ENCODE data around the gene YBEY. TPM values are rescaled to one million over a fixed set of nuclear protein-coding genes. Genes with fewer than 3 reads are reported as not detected.

The YBEY gene
- polyA plus RNA-seq, 1 donor (not counting 4 experiments of a cell fraction or from before 2014, with no cell fraction given) = 23.5 TPM

DNA sequence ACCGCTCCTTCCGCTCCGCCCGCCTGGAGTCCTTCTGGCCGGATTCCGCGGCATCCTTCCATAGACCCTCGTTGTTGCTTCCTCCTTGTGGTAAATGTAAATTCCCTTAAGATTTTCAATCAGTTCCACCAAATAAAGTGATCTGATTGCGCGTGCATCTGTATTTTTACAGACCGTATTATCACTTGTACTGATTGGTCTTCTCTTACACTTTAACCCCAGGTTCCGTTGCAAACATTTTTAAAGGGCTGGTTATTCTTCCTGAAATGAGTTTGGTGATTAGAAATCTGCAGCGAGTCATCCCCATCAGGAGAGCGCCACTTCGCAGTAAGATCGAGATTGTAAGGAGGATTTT, 483 bp downstream of the YBEY start:
- peak overlapping the region; percentile 51 to 84 (median 62) for H3K4me3 ChIP-seq (ENCODE audit: control insufficient read depth in 2 of 3, extremely low read depth in 1 of 3, insufficient read depth in 2 of 3, low read depth in 1 of 3, low read length in 3 of 3)
- H4K20me1 ChIP-seq (ENCODE audit: control insufficient read depth, extremely low read depth, insufficient read depth, low read length) = no peaks in the 10 kb centered on the region
- peaks cover 43% of the 10 kb centered on the region for H3K79me2 ChIP-seq (ENCODE audit: control insufficient read depth, insufficient read depth, low read length)
- peaks cover 6 to 21% of the 10 kb centered on the region in 2 experiments for H3K36me3 ChIP-seq (ENCODE audit: control insufficient read depth in 2 of 2, extremely low read depth in 1 of 2, insufficient read depth in 2 of 2, low read length in 2 of 2)
- peak overlapping the region; percentile 72 for H3K27ac ChIP-seq (ENCODE audit: control insufficient read depth, insufficient read depth, low read length)
- H3K9ac ChIP-seq (ENCODE audit: control insufficient read depth, extremely low read depth, insufficient read depth, low read length) = peak overlapping the region; percentile 89
- no peak for TF ChIP-seq EZH2 (IDR thresholded peaks at IDR 0.05; ENCODE audit: low read length)
- TF ChIP-seq, protein P1, sequence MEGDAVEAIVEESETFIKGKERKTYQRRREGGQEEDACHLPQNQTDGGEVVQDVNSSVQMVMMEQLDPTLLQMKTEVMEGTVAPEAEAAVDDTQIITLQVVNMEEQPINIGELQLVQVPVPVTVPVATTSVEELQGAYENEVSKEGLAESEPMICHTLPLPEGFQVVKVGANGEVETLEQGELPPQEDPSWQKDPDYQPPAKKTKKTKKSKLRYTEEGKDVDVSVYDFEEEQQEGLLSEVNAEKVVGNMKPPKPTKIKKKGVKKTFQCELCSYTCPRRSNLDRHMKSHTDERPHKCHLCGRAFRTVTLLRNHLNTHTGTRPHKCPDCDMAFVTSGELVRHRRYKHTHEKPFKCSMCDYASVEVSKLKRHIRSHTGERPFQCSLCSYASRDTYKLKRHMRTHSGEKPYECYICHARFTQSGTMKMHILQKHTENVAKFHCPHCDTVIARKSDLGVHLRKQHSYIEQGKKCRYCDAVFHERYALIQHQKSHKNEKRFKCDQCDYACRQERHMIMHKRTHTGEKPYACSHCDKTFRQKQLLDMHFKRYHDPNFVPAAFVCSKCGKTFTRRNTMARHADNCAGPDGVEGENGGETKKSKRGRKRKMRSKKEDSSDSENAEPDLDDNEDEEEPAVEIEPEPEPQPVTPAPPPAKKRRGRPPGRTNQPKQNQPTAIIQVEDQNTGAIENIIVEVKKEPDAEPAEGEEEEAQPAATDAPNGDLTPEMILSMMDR (optimal IDR thresholded peaks at IDR 0.05 in 1 of 3, IDR thresholded peaks at IDR 0.05 in 1 of 3, conservative IDR thresholded peaks at IDR 0.05 in 1 of 3; ENCODE audit: extremely low read depth in 1 of 3, insufficient read depth in 2 of 3, low read length in 3 of 3) = no peak
- H3K27me3 ChIP-seq (ENCODE audit: control insufficient read depth, extremely low read depth, insufficient read depth, low read length) = no peaks in the 10 kb centered on the region
- no peak for DNase-seq (ENCODE audit: low read depth, low spot score)
- FAIRE-seq = no peak
- peak overlapping the region; percentile 75 for H3K4me2 ChIP-seq (ENCODE audit: control insufficient read depth, extremely low read depth, insufficient read depth, low read depth, low read length)
- H3K9me3 ChIP-seq (ENCODE audit: control insufficient read depth, low read depth, low read length) = no peaks in the 10 kb centered on the region
- dilution Hi-C loops (cut with MboI; ENCODE audit: extremely low pct_ligation_motif_present, low sequenced_read_pairs) = no loop called here
- peak overlapping the region; percentile 95 for H2AFZ ChIP-seq (ENCODE audit: control insufficient read depth, low read length)
- no peaks in the 10 kb centered on the region for H3K9me1 ChIP-seq (ENCODE audit: control insufficient read depth, extremely low read depth, insufficient read depth, low read length)
- H3K4me1 ChIP-seq (ENCODE audit: control insufficient read depth, extremely low read depth, insufficient read depth, low read length) = peaks cover 21% of the 10 kb centered on the region

GRCh38 chr21:46287541-46287940, 1.4 kb downstream of the YBEY start:
- no peak for TF ChIP-seq EZH2 (IDR thresholded peaks at IDR 0.05; ENCODE audit: low read length)
- TF ChIP-seq, protein P1 (optimal IDR thresholded peaks at IDR 0.05 in 1 of 3, IDR thresholded peaks at IDR 0.05 in 1 of 3, conservative IDR thresholded peaks at IDR 0.05 in 1 of 3; ENCODE audit: extremely low read depth in 1 of 3, insufficient read depth in 2 of 3, low read length in 3 of 3) = no peak
- Histone ChIP-seq H3K27me3 (ENCODE audit: control insufficient read depth, extremely low read depth, insufficient read depth, low read length) (no peaks in the 10 kb centered on the region), H3K79me2 (ENCODE audit: control insufficient read depth, insufficient read depth, low read length) (peaks cover 35% of the 10 kb centered on the region), H3K36me3 (ENCODE audit: control insufficient read depth in 2 of 2, extremely low read depth in 1 of 2, insufficient read depth in 2 of 2, low read length in 2 of 2) (peaks cover 9 to 15% of the 10 kb centered on the region in 2 experiments), H3K4me3 (ENCODE audit: control insufficient read depth in 2 of 3, extremely low read depth in 1 of 3, insufficient read depth in 2 of 3, low read depth in 1 of 3, low read length in 3 of 3) (no peak overlapping the region), H3K9me3 (ENCODE audit: control insufficient read depth, low read depth, low read length) (no peaks in the 10 kb centered on the region), H3K9me1 (ENCODE audit: control insufficient read depth, extremely low read depth, insufficient read depth, low read length) (no peaks in the 10 kb centered on the region), H3K4me1 (ENCODE audit: control insufficient read depth, extremely low read depth, insufficient read depth, low read length) (peaks cover 21% of the 10 kb centered on the region), H4K20me1 (ENCODE audit: control insufficient read depth, extremely low read depth, insufficient read depth, low read length) (no peaks in the 10 kb centered on the region), H3K9ac (ENCODE audit: control insufficient read depth, extremely low read depth, insufficient read depth, low read length) (peak overlapping the region; percentile 89), H3K27ac (ENCODE audit: control insufficient read depth, insufficient read depth, low read length) (no peak overlapping the region), H2AFZ (ENCODE audit: control insufficient read depth, low read length) (no peak overlapping the region), H3K4me2 (ENCODE audit: control insufficient read depth, extremely low read depth, insufficient read depth, low read depth, low read length) (peak overlapping the region; percentile 75)
- dilution Hi-C loops (cut with MboI; ENCODE audit: extremely low pct_ligation_motif_present, low sequenced_read_pairs) = no loop called here
- FAIRE-seq = no peak
- DNase-seq (ENCODE audit: low read depth, low spot score) = no peak
